Epithelial cell of proximal tubule (primary cell): Measurements from ENCODE around the gene TTC39B. TPM values are rescaled to one million over a fixed set of nuclear protein-coding genes. Genes with fewer than 3 reads are reported as not detected.

ENCODE experiments used
- DNase-seq: peaks from one replicate; pipeline ENCODE4 v3.0.0-alpha.2; 2011; ENCODE audit warnings: low read depth
- H3K4me3 ChIP-seq: 2 replicates; pipeline ENCODE4 v1.5.1; 2011; ENCODE audit warnings: low read depth, mild to moderate bottlenecking, low read length
- CTCF ChIP-seq: conservative IDR thresholded peaks from 2 replicates; pipeline ENCODE4 v1.5.1; 2012; ENCODE audit warnings: low read depth, mild to moderate bottlenecking, low read length
- total RNA-seq: library from RNA; depleted of rRNA; stranded (reverse); fragments of >200 nt; gene quantifications from 2 replicates; pipeline ENCODE4 v1.2.3, GENCODE V29; 2015

Gene TTC39B
- total RNA-seq, 1 donor from 2014 or later, result 5.2 TPM

GRCh38 chr9:15293084-15293483 lies 13.9 kb downstream of the TTC39B start:
- no peak for TF ChIP-seq CTCF
- H3K4me3 ChIP-seq, result no peak overlapping the region
- no peak for DNase-seq

GRCh38 chr9:15289603-15290002 lies 17.4 kb downstream of the TTC39B start:
- no peak for DNase-seq
- no peak overlapping the region for H3K4me3 ChIP-seq
- TF ChIP-seq CTCF, result no peak

- no peak for TF ChIP-seq CTCF
- no peak for DNase-seq
- no peak overlapping the region for H3K4me3 ChIP-seq
Measured at GRCh38 chr9:15287309-15287708, 19.7 kb downstream of the TTC39B start.

- TF ChIP-seq CTCF, result no peak
- no peak for DNase-seq
- no peak overlapping the region for H3K4me3 ChIP-seq
Measured at GRCh38 chr9:15286161-15286821, 20.7 kb downstream of the TTC39B start.

GRCh38 chr9:15282567-15283285 lies 24.3 kb downstream of the TTC39B start:
- no peak for TF ChIP-seq CTCF
- no peak for DNase-seq
- H3K4me3 ChIP-seq, result no peak overlapping the region

- no peak overlapping the region for H3K4me3 ChIP-seq
- no peak for TF ChIP-seq CTCF
- DNase-seq, result no peak
Measured at GRCh38 chr9:15280647-15281046, 26.4 kb downstream of the TTC39B start.

- no peak for DNase-seq
- no peak for TF ChIP-seq CTCF
- H3K4me3 ChIP-seq, result no peak overlapping the region
Measured at GRCh38 chr9:15278839-15279238, 28.2 kb downstream of the TTC39B start.
